Measurements from ENCODE around the gene KCNJ5.

GRCh38 chr11:128904656-128905344, 13.6 kb downstream of the KCNJ5 start:
- TF ChIP-seq CTCF (IDR thresholded peaks at IDR 0.05) (no peak), BHLHE40 (IDR thresholded peaks at IDR 0.05; ENCODE audit: low read depth, low read length) (no peak), POLR2A (IDR thresholded peaks at IDR 0.05; ENCODE audit: low read length) (no peak), RNF2 (IDR thresholded peaks at IDR 0.05; ENCODE audit: borderline replicate concordance, low read depth) (no peak)

Measured in A549 (cell line).